GM04503 (cell line): ENCODE data around the gene BBOX1.
"Not testable (repeated sequence)": the region's sequence is repeated elsewhere in the genome, so short reads cannot be mapped to it uniquely, and the experiment has no call there.

ENCODE experiments used
- DNase-seq: peaks from one replicate; pipeline ENCODE4 v3.0.0-alpha.2; 2012; ENCODE audit warnings: low read depth

The BBOX1 gene

DNA sequence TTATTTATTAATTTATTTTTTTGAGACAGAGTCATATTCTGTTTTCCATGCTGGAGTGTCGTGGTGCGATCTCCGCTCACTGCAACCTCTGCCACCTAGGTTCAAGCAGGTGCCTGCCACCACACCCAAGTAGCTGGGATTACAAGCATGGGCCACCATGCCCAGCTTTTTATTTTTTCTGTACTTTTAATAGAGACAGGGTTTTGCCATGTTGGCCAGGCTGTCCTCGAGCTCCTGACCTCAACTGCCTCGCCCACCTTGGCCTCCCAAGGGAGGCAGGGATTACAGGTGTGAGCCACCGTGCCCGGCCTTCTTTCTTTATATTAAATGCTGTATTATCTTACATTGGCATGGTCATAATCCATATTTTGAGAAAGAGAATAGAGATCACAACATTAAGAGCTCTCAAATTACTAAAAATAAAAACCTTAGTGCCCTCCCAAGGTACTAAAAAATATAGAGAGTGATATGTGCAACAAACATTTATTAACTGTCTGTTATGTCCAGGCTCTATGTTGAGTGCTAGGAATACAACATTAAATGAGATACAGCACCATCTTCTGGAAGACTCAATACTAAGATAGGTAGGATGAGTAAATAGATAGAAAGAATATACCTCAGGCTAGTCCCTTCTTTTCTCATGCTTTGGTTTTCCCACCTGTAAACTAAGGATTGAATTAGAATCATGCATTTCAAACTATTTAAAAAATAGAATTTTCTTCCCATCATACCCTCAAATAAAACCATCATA is 84.1 kb downstream of the BBOX1 start:
- no peak for DNase-seq

DNA sequence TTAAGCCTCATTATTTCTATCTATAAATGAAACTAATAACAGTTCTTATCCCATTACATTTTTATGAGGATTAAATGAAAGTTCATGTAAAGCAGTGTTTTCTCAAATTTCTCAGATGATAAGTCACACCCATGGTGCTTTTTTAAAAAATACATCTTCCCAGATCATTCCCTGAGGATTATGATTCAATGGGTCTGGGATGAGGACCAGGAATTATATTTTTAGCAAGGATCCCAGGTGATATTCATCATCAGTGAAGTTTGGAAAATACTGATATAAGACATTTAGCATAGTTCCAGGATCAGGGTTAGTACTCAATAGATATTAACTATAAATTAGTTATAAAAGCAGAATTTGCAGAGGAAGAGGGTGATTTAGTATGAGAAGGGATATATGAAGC is 89.1 kb downstream of the BBOX1 start:
- no peak for DNase-seq

DNA sequence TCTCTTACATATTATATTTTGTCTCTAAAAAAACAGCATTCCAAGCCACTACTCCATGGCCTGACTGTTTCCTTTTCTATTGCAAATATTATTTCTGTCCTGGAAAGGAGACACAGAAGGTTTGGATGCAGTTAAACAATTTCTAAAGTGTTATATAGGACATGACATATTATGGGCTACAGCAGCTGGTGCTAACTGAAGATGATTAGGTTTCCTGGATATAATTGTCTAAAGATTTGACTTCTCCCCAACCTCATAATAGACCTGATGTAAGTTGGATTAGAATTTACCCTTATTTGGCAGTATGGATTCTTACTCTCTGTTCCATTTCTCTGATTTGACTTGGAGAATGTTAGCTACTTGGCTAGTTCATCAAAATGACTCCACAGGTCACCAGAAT is 90.2 kb downstream of the BBOX1 start:
- DNase-seq: no peak

DNA sequence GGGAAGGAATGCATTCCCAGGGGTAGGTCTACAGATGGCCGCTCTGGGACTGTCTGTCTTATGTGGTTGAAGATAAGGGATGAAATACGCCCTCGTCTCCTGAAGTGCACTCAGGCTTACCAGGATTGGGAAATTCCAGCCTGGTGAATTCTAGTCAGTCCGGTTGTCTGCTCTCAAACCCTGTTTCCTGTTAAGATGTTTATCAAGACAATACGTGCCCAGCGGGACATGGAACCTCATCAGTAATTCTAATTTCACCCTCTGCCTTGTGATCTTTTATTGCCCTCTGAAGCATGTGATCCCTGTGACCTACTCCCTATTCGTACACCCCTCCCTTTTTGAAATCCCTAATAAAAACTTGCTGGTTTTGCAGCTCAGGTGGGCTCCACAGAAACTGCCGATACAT is 95.3 kb downstream of the BBOX1 start:
- DNase-seq: not testable (repeated sequence)

DNA sequence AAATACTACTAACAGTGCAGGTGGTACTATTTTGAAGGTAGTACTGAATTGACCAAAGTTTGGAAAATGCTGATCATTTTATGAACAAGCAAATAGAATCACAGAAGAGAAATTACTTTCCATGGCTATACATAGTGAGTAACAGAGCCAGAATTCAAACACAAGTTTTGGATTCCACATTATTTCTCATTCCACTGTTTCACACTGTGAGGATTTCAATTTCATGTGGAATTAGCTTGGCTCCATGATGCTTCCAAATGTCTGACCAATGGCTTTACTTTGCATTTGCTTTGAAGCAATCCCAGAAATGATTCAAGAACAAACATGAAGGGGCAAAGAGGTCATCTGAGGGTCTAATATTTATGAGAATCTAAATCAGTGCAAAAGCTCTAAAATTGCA is 98.1 kb downstream of the BBOX1 start:
- DNase-seq: no peak

DNA sequence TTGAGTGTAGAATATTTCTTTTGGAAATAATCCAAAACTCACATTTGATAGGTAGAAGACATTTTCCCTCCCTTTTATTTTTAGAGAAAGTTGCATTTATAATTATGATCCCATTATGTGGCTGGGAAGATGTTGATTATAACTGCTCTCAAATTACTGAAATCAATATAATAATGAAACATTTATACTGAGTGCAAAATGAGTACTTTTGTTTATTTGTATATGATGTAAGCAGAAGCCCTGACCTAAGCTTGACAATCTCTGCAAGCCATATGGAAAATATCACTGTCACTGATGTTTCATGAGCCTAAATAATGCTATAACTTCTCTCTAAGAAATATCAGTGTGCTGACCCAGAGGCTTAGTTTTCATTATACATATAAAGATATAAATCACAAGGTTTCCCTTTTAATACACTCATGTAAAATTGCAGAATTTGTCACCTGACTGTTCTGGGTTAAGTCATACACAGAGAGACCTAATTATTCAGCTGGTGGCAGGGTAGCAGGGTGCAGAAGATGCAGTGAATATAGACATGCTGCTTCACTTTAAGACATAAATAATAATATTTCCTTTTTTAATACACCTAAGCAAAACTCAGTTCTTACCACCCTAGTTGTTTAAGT is 99.2 kb downstream of the BBOX1 start:
- DNase-seq: no peak

DNA sequence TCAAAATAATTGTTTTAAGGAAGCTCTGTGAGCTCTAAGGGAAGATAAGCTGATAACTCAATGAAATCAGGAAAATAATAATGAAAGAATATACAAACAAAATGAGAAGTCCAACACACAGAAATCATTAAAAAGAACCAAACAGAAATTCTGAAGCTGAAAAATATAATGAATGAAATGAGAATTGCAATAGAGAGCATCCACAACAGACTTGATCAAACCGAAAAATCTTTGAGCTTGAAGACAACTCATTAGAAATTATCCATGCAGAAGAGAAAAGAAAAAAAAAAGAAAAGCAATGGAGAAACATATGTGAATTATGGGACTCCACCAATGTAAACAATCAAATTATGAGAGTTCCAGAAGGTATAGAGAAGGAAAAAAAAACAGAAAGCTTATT is 101.0 kb downstream of the BBOX1 start:
- DNase-seq: no peak

DNA sequence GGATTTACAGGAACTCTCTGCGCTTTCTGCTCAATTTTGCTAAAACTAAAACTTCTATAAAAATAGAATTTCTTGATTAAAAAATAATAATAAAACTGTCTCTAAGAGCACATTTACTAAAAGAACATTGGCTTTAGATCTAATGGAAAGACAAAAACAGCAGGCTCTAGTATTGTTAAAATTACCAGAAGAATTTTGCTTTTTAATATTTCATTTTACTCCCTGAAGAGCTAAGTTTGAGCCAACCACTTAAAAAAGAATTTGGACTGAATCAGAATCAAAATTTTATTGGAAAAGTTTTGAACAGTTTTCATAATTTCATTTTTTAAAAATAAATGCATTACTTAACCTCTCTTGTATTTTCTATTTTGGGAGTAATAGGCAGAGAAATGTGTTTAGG is 107.3 kb downstream of the BBOX1 start:
- no peak for DNase-seq

DNA sequence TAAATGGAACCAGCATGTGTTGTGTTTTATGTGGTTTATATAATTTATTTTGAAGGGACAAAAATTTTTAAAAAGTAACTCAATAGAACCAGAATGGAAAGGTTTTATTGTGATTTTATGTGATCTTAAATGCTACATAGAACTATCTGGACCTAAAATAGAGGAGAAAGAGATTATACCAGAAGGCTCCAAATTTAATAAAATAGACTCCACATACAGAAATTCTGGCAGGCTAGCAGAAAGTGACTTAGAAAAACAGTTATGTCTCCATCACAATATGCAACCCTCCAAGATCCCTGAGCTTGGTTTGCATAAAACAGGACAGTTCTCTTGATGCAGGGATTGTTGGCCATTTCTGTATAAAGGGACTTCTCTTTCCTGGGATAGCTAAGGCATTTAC is 107.9 kb downstream of the BBOX1 start:
- DNase-seq: no peak

DNA sequence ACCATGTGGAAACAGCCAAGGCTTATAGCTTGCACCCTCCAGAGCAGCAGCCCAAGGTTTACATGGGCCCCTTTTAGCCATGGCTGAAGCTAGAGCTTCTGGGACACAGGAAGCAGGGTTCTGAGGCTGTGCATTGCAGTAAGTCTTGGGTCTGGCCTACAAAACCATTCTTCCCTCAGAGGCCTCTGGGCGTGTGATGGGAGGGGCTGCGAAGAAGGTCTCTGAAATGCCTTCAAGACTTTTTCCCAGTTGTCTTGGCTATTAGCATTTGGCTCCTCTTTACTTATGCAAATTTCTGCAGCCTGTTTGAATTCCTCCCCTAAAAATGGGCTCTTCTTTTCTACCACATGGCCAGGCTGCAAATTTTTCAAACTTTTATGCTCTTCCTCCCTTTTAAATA is 109.5 kb downstream of the BBOX1 start:
- DNase-seq: no peak

DNA sequence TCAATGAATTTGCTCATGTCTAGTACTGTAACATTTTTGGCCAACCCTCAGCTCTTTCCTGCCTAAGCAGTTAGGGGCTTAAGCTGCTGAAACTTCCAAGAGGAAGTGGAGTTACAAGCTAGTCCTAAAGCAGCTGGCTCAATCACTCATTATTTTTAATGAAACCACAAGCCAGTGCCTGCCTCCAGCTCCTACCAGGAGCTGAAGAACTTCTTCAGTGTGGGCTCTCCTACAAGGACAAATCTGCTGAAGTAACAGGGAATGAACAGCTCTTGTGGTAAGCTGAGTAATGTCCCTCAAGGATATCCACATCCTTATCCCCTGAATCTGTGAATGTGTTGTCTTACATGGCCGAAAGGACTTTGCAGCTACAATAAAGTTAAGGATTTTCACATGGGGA is 112.5 kb downstream of the BBOX1 start:
- no peak for DNase-seq

DNA sequence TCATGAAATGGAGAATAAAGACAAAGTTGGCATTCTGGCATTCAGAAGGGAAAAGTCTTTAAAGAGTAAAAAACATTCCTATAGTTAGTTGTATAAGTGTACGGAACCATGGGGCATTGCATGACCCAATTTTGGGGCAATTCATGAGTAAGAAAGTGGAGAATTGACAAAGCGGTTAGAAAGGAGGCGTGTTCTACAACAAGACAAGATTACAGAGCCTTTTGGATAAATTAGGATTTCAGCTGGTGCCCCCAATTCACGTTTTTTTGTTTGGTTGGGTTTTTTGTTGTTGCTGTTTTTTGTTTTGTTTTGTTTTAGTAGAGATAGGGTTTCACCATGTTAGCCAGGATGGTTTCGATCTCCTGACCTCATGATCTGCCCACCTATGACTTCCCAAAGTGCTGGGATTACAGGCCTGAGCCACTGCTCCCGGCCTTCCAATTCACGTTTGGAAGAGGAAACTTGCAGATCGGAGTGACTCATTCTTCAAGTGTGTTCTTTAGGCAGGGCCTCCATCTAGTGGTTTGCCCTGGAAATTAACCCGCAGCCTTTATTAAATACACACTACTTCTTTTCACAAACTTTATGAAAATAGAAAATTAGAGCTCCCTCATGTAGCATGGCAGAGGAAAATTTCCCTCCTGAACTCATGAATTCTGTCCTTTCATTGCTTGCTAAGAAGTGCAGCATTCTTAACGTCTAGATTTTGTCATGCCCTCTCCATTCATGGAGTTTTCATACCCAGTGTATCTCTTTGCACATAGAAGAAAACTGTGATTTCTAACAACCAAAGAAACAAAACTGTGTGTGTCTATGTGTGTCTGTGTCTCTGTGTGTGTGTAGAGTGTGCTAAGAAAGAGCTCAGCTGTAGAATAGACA is 118.1 kb downstream of the BBOX1 start:
- DNase-seq: peak; percentile 26

DNA sequence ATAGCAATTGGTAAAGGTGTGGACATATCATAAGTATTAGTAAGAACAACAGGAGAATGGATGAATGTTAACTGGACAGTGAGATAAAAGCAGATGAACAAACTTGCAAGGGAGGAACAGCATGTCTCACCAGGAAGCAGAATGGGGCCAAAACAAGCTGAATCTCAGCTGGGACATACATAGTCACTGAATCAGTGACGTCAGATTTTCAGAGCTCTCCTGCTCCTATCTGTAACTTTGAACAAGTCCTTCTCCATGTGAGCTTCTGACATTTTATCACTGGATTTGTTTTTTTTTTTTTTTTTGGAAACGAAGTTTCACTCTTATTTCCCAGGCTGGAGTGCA is 118.7 kb downstream of the BBOX1 start:
- no peak for DNase-seq

DNA sequence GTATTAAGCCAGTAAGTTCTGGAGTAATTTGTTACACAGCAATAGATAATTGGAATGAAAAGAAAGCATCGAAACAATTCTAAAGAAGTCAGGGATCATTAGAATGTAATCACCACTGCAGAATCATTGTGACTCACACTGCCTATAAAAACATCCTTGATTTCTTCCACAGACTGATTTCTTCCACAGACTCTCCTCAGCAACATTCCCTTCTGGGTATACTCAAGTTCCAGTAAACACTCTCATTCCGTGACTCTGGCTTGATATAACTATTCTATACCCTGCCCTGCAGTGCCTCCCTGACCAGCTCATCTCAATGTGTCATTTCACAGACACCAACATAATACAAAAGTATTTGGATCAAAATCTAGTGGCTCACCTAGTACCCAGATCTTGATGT is 120.5 kb downstream of the BBOX1 start:
- DNase-seq: no peak

DNA sequence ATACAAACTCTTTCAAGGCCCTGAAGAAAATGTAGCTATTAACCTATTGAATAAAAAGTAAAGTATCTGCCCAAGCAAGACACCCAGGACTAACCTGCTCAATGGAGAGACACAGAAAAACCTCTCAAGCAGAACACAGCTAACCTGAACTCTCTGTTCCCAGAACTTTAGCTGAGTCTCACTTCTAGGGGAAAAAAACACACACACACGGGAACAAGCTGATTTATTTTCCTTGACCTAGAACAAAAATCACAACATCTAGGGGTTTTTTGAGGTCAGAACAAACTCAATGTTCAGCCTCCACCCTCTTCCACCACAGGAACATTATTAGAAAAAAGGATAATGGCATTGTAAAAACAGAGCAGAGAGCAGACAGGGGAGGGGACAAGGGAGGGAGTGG is 121.6 kb downstream of the BBOX1 start:
- DNase-seq: no peak

DNA sequence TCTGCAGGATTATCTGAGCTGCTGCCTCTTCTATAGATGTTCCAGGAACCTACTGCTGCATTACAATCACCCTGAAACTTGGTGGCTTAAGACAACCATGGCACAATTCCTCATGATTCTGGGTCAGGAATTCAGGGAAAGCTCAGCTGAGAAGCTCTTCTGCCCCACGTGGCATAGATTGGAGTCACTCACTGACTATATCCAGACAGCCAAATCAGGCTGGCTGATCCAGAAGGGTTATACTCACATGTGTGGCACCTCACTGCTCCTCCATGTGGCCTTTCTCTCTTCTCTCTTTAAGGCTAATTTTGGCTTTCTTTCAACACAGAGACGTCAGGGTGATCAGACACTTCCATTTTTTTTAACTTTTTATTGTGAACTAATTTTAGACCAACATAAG is 125.5 kb downstream of the BBOX1 start:
- DNase-seq: no peak

DNA sequence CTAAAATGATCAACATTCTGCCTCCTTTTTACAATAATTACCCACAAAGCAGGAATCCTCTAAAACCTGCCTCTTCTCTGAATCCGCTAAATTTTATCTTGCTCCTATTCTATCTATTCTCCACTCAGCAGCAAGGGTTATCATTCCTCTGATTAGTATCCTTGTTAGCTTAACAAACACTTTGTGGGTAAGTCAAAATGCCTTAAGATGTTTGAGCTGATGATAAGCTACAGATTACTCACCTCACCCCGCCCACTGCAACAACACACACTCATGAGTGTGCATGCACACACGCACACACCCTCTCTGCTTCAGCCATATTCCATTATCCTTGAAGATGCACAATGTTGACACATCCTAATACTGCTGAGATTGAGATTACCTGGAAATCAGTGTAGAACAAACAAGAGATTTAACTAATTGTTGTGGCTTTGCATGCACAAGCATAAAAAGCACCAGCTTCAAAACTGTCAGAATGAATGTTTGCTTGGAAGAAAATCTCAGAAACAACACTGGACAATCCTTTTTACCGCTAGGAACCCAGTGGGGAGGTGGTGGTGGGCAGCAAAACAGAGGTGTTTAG is 130.9 kb downstream of the BBOX1 start:
- DNase-seq: no peak

DNA sequence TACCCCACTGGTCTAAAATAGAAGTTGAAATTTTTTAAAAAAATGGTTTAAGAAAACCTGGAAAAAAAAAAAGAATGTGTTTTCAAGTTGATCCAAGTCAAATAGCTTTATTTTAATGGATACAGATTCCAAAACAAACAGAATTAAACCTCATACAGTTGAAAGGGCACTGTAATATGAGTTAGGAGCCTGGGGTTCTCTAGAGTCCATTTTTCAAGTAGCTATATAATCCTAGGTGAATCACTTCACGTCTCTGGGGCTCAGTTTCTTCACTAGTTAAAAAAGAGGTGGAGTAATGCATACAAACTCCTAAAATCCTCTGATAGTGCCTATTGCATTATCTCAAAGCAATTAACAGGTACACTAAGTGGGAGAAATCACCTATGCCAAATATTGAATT is 132.9 kb downstream of the BBOX1 start:
- no peak for DNase-seq

DNA sequence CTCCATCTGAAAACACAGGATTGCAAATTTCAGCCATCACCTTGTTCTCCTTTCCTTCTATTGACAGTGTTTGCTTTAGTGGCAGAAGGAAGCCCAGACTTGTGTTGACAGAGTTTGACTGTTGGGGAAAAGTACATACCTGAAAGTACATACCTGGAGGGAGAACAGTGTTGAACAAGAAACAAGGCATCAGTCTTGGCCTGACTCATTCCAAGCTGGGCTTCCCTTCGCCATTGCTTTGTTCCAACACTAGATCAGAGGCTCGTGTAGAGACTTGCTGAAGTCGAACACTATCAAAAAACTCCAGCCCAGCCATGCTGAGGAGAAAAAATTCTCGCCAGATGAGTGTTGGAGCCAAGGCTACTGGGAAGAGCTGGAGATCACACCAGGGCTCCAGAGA is 133.4 kb downstream of the BBOX1 start:
- no peak for DNase-seq

DNA sequence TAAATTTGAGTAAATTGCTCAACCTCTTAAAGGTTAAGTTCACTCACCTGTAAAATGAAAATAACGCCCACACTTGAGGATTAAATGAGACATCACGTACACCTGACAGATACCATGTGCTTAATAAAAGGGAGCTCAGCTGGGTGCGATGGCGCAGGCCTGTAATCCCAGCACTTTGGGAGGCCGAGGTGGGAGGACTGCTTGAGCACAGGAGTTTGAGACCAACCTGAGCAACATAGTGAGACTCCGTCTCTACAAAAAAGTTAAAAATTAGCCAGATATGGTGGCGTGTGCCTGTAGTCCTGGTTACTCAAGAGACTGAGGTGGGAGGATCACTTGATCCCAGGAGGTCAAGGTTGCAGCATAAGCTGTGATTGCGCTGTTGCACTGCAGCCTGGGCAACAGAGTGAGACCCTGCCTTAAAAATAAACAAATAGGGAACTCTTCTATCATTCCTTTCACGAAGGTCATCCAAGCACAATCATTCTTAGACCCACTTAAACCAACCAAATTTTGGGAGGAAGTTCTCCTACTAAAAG is 134.1 kb downstream of the BBOX1 start:
- no peak for DNase-seq

DNA sequence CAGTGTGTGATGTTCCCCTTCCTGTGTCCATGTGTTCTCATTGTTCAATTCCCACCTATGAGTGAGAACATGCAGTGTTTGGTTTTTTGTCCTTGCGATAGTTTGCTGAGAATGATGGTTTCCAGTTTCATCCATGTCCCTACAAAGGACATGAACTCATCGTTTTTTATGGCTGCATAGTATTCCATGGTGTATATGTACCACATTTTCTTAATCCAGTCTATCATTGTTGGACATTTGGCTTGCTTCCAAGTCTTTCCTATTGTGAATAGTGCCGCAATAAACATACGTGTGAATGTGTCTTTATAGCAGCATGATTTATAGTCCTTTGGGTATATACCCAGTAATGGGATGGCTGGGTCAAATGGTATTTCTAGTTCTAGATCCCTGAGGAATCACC is 134.9 kb downstream of the BBOX1 start:
- not testable (repeated sequence) for DNase-seq
